Measurements from ENCODE around the gene ARHGEF39. TPM values are rescaled to one million over a fixed set of nuclear protein-coding genes. Genes with fewer than 3 reads are reported as not detected.

Gene ARHGEF39
- total RNA-seq, 1 donor from 2014 or later: 28.0 TPM

- peaks cover 39% of the 10 kb centered on the region for H3K4me1 Mint-ChIP-seq
- H3K9me3 Mint-ChIP-seq: no peaks in the 10 kb centered on the region
- no peak for DNase-seq (ENCODE audit: low read depth, low spot score)
- peaks cover 3% of the 10 kb centered on the region for H3K36me3 Mint-ChIP-seq (ENCODE audit: low read depth)
- no peak for TF ChIP-seq CTCF (conservative IDR thresholded peaks at IDR 0.05)
- peak overlapping the region; percentile 60 for H3K27ac Mint-ChIP-seq (ENCODE audit: unreplicated experiment)
- H3K27me3 Mint-ChIP-seq (ENCODE audit: low read depth): no peaks in the 10 kb centered on the region
- peak overlapping the region; percentile 94 for H3K4me3 Mint-ChIP-seq
Measured at GRCh38 chr9:35691334-35691650, 26.3 kb upstream of the ARHGEF39 start.

GRCh38 chr9:35690614-35691333 lies 25.8 kb upstream of the ARHGEF39 start:
- Mint-ChIP-seq H3K4me3 (peak overlapping the region; percentile 94), H3K4me1 (peaks cover 41% of the 10 kb centered on the region), H3K9me3 (no peaks in the 10 kb centered on the region), H3K27me3 (ENCODE audit: low read depth) (no peaks in the 10 kb centered on the region), H3K36me3 (ENCODE audit: low read depth) (peaks cover 3% of the 10 kb centered on the region), H3K27ac (ENCODE audit: unreplicated experiment) (no peak overlapping the region)
- no peak for TF ChIP-seq CTCF (conservative IDR thresholded peaks at IDR 0.05)
- DNase-seq (ENCODE audit: low read depth, low spot score): peak; percentile 31

GRCh38 chr9:35690294-35690613 lies 25.3 kb upstream of the ARHGEF39 start:
- H3K36me3 Mint-ChIP-seq (ENCODE audit: low read depth): peaks cover 3% of the 10 kb centered on the region
- TF ChIP-seq CTCF (conservative IDR thresholded peaks at IDR 0.05): no peak
- peak overlapping the region; percentile 87 for H3K4me3 Mint-ChIP-seq
- no peak overlapping the region for H3K27ac Mint-ChIP-seq (ENCODE audit: unreplicated experiment)
- DNase-seq (ENCODE audit: low read depth, low spot score): no peak
- peaks cover 41% of the 10 kb centered on the region for H3K4me1 Mint-ChIP-seq
- H3K9me3 Mint-ChIP-seq: no peaks in the 10 kb centered on the region
- no peaks in the 10 kb centered on the region for H3K27me3 Mint-ChIP-seq (ENCODE audit: low read depth)

GRCh38 chr9:35689542-35690293 lies 24.7 kb upstream of the ARHGEF39 start, which contains the start of gene TPM2:
TSS of gene TPM2 (minus strand) at chr9:35689925. CDS start at chr9:35689817, 108 bp downstream.
- Mint-ChIP-seq H3K36me3 (ENCODE audit: low read depth) (peaks cover 3% of the 10 kb centered on the region), H3K9me3 (no peaks in the 10 kb centered on the region), H3K27ac (ENCODE audit: unreplicated experiment) (peak within 1 kb of the TSS; percentile 71), H3K4me3 (peak within 1 kb of the TSS; percentile 94), H3K4me1 (peaks cover 41% of the 10 kb centered on the region), H3K27me3 (ENCODE audit: low read depth) (no peaks in the 10 kb centered on the region)
- no peak for TF ChIP-seq CTCF (conservative IDR thresholded peaks at IDR 0.05)
- DNase-seq (ENCODE audit: low read depth, low spot score): peak; percentile 51

- peak overlapping the region; percentile 90 for H3K4me3 Mint-ChIP-seq
- peaks cover 3% of the 10 kb centered on the region for H3K36me3 Mint-ChIP-seq (ENCODE audit: low read depth)
- peak overlapping the region; percentile 71 for H3K27ac Mint-ChIP-seq (ENCODE audit: unreplicated experiment)
- DNase-seq (ENCODE audit: low read depth, low spot score): no peak
- H3K9me3 Mint-ChIP-seq: no peaks in the 10 kb centered on the region
- peaks cover 41% of the 10 kb centered on the region for H3K4me1 Mint-ChIP-seq
- TF ChIP-seq CTCF (conservative IDR thresholded peaks at IDR 0.05): no peak
- no peaks in the 10 kb centered on the region for H3K27me3 Mint-ChIP-seq (ENCODE audit: low read depth)
Measured at GRCh38 chr9:35688558-35689541, 23.9 kb upstream of the ARHGEF39 start.
